HG03064 (cell line): ENCODE data around the gene NFIC.
"Not testable (repeated sequence)": the region's sequence is repeated elsewhere in the genome, so short reads cannot be mapped to it uniquely, and the experiment has no call there.

Source experiments
- ATAC-seq: cut with Tn5 transposase; IDR thresholded peaks from one replicate; pipeline ENCODE4 v1.9.1; 2021; ENCODE audit warnings: low read depth; ENCODE audit not compliant: unreplicated experiment

NFIC gene

DNA sequence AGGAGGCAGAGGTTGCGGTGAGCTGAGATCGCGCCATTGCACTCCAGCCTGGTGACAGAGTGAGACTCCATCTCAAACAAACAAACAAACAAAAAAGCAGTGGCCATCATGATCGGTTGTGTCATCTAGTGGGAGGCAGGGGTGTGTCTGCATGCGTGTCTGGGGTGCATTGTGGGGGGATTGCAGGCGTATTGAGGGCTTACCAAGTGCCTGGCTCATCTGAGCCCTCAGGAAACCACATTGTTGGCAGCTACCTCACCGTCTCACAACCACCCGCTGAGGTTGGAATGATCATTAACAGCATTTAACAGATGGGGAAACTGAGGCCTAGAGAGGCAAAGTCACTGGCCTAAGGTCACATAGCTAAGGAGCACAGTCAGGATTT is 30.5 kb downstream of the NFIC start:
- ATAC-seq: no peak

DNA sequence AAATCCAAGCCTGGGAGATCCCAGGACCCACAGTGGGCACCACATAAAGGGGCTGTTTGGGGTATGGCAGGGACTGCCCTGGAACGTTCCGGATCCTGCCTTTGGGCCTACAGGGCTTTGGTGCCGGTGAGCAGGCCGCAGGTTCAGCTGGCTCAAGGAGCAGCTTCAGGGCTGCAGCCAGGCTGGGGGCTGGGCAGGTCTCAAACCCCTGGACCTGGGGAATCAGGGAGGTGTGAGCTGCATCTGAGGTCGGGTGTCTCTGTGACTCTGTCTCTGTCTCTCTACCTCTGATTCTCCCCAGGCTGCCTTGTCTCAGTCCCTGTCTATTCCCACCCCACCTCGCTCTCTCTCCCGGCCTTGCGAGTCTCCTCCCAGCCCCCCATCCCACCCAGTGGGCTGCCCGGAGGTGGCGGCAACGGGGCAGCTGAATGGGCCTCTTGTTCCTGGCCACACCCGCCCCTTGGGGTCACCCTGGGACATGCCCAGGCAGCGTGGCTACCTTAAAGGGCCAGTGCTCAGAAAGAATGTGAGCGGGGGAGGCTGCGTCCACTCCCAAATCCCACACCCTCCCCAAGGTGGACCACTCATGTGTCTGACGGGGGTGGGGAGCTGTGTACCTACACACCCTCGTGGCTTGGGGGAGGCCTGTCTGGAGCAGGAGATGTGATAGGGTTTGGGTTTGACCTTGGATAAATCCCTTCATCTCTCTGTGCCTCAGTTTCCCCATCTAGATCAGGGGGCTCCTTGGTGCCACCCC is 31.1 kb downstream of the NFIC start:
- no peak for ATAC-seq

DNA sequence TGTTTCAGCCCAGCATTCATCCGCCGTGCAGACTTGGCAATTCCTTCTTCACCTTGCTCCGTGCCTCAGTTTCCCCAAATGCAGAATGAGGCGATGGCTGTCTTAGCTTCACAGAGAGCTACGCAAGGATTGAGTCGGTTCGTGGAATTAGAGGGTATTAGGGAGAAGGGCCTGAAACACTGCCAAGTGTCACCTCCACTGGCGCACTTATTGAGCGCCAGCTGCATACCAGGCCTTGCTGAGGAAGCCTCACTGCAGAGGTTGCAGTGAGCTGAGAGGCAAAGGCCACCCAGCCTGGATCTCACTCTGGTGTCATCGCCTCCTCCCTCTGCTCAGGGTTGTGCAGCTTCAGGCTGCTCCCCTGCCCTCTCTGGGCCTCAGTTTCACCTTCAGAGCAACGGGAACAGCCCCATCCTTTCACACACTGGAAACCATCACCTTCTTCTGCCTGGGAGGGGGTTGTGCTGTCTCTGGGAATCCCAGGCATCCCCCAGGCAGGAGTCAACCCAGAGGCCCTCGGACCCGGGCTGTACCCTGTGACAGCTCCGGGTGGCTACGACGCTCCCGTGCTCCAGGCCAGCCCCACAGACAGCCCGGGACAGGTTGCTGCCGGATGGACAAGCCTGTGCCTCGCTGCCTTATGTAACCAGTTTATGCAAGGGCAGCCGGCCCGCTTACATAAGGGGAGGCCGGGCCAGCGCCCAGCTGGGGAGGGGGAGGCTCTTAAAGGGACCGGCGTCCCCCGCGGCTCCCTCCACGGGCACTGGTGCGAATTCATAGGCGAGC is 31.9 kb downstream of the NFIC start:
- ATAC-seq: no peak

DNA sequence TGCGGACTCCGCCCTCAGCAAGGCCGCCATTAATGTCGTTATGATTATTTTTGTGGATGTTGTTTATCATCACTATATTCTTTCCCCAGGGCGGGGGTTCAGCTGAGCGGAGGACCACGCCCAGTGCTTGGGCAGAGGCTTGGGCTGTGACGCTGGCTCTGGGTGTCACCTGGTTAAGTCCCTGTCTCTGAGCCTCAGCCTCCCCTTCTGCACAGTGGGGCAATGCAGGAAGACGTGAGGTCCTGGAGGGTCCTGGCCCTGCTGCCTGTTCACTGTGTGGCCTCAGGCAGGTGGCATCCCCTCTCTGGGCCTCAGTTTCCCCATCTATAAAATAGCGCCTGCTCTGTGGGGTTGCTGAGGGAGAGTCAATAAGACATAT is 32.5 kb downstream of the NFIC start:
- no peak for ATAC-seq

DNA sequence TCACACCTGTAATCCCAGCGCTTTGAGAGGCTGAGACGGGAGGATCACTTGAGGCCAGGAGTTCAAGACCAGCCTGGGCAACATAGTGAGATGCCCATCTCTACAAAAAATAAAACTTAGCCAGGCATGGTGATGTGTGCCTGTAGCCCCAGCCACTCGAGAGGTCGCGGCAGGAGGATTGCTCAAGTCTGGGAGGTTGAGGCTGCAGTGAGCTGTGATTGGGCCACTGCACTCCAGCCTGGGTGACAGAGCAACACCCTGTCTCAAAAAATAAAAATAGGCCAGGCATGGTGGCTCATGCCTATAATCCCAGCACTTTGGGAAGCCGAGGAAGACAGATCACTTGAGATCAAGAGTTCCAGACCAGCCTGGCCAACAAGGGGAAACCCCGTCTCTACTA is 32.9 kb downstream of the NFIC start:
- not testable (repeated sequence) for ATAC-seq

DNA sequence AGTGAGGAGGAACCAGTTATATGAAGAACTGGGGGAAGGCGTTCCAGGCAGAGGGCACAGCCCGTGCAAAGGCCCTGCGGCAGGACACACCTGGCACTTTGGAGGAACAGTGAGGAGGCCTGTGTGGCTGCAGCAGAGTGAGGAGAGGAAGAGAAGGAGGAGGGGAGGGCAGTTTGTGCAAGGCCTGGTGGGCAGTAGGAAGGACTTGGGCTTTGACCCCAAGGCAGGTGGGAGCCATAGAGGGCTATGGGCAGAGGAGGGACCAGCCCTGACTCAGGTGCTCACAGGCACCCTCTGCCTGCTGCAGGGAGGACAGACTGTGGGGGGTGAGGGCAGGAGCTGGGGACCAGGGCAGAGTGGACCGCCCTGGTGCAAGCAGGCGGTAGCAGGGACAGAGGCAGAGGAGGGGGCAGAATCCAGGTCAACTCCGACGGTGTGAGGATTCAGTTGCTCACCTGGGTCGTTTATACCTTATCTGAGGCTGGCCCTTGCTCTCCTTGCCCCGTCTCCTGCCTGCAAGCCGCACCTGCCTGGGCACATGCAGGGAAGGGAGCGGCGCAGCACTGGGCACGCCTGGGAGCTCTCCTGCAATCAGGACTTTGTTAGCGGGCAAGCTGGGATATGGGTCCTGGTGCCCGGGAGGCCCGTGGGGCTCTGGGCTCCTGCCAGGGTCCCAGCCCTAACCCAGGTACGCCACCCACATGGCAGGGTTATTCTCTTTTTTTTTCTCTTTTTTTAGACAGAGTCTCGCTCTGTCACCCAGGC is 34.8 kb downstream of the NFIC start:
- ATAC-seq: no peak

DNA sequence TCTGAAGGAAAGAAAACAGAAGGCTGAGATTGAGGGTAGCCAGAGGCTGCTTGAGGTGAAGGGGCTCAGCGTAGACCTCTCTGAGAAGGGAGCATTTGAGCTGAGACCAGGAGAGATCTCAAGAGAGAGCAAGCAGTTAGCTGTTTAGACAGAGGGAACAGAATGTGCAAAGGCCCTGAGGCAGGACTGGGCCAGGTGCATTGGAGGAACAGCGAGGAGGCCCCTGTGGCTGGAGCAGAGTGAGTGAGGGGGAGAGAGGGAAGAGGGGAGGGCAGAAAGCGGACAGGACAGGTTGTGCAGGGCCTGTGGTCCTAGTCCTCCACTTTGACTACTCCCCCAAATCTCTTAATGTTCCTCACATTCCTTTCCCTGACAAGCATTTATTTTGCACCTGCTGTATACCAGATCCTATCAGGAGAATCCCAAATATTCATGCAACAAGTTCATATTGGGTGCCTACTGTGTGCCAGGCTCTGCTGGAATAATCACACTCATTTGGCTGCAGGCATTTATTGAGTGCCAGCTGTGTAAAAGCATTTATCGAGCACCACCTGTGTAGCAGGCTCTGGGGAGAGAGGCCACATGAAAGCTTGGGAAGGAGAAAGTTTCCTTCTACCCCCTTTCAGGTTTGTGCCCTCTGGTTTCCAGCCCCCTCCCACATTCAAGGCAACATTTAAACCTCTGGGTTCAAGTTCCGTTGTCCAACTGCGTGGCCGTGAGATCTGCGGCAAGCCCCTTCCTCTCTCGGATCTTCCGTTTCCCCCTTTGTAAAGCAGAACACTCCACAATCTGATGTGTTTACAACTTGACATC is 36.5 kb downstream of the NFIC start:
- ATAC-seq: no peak

DNA sequence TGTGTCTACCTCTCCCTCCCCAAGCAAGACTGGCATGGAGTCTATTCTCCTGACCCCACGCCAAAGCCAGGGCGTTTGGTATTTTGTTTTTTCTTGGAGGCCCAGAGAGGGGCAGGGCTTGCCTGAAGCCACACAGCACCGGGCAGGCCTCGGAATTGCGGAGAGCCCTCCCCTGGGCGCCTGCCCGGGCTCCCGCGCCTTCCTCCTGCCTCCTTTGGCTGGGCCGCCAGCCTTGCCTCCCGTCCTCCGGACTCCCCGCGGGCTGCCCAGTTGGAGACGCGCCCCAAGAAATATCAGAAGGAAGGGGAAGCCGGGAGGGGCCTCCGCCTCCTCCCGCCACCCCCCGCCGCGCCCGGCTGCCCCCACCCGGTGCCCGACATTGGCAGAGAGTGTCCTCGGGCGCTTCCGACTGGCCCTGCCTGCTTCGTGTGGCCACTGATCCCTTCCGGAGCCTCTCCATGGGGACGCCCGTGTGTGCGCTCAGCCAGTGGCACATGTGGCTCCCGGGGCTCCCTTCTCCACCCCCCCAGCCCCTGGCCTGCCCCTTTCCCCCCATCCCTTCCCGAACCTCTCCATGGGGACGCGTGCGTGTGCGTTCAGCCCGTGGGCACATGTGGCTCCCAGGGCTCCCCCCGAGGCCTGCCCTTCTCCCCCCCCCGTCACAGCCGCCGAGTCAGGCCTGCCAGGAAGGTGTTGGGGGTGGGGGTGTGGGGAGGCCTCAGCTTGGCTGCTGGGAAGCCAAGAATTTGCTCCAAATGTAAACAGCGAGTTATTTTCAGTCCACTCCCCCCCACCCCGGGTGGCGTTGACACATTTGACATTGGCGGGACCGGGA is 37.3 kb downstream of the NFIC start:
- ATAC-seq: no peak

DNA sequence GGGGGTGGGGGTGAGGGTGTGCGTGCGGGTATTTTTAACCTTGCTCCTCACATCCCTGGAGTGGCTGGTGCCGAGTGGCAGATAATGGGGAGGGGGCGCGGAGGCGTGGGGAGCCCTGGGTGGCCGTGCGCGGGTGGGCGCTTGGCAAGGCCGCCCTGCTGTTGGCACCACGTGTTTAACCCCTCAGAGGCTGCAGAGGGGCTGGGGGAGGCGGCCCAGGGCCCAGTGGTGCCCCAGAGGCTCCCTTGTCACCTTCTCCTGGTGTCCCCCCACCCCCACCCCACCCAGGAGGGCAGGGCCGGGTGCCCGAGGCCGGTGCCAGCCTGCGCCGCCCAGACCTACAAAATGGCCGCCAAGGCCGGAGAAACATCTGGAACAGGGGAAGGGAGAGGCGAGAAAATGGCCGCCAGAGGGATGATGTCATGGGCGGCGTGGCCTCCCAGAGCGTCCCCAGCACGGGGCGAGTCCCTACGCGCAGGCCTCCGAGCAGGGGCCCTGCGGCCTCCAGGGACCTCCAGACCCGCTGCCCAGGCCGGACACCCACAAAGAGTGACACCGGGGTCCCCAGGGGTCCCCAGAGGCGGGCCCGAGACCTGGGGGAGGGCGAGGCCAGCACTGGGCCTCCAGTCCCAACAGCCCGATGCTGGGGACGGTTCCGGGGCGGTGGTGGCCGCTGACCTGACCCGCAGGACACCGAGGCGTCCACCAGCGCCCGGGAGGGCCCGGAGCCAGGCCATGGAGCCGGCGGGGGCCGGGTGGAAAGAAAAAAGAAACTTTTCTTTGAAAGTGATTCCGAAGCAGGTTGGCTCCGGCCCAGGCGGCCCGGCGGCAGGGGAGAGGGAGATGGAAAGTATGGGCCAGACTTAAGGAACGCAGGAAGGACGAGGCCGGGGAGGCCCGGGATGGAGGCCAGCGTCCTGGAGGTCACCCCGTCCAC is 38.2 kb downstream of the NFIC start:
- no peak for ATAC-seq

DNA sequence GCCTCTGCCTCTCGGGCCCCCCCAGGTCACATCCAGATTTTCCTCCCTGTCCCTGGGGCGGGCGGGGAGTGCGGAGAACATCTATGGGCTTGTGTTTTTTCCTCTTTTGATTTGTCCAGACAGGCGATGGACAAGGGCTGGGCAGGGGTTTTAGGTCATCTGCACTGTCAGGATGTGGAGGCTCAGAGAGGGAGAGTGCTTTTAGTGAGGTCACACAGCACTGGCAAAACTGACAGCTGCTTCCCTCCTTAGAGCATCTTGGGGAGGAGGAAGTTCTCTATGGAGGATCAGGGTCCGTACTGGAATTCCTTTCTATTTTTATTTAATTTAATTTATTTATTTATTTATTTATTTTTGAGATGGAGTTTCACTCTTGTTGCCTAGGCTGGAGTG is 38.9 kb downstream of the NFIC start:
- no peak for ATAC-seq

DNA sequence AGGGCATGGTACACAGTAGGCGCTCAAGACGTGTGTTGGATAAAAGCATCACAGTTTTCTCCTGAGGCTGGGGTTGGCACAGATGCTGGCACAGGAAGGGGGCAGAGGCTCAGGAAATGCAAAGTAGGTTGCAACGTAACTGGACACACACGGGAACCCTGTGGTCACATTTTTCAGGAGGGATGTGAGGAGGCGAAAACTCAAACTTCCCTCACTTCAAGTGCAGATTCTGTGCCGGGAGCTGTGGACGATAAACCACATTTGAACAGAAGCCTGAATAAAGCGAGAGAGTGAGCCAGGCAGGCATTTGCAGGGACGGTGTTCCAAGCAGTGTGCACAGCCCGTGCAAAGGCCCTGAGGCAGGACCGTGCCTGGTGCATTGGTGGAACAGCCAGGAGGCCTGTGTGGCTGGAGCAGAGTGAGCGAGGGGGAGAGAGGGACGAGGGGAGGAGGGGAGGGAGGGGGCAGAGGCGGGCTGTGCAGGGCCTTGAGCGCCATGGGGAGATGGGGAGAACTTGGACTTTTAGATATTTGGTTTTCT is 40.3 kb downstream of the NFIC start:
- no peak for ATAC-seq

DNA sequence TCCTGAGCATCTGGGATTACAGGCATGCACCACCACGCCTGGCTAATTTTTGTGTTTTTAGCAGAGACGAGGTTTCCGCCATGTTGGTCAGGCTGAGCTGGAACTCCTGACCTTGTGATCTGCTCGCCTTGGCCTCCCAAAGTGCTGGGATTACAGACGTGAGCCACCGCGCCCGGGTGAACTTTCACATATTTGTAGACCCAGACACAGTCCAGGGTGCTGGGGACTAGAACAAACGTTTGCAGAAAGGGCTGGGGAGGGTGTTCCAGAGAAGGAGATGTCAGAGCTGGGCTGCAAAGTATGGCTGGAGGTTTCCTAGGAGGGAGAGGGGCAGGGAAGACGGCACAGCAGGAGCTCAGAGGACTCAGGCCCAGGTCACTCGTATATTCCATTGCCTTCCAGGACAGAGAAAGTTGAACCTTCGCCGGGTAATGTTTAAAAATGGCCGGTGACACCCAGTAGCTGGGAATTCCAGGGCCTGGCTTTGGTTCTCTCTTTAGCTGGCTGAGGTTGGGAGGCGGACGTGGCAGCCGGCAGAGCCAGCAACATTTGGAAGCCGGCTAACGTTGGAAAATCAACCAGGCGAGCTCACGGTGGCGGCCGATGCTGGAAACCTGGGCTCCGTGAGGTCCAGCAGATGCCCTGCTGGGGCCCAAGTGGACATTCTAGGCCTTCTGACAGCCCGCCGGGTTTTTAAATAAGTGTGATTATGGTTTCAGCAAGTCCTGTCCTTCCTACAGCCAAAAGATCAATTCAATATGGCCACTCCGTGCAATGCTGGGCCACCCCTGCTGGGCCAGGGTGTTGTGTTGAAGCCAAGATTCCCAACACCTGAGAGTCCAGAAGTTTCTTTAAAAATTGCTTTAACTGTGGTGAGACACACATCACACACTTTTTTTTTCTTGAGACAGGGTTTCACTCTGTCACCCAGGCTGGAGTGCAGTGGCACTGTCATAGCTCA is 41.5 kb downstream of the NFIC start:
- ATAC-seq: no peak

DNA sequence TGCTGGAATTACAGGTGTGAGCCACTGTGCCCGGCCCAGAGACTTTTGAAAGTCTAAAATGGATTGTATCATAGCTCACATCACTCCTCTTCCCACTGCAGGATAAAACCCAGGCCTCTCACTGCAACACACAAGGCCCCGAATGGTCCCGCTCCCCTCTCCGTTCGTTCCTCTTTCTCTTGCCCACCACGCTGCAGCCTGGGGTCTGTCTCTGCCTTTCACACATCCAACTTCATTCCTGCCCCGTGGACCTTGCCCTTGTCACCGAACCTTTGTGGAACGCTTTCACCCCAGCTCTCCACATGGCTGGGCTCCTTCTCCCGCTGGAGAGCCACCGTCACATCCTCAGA is 42.6 kb downstream of the NFIC start:
- no peak for ATAC-seq

DNA sequence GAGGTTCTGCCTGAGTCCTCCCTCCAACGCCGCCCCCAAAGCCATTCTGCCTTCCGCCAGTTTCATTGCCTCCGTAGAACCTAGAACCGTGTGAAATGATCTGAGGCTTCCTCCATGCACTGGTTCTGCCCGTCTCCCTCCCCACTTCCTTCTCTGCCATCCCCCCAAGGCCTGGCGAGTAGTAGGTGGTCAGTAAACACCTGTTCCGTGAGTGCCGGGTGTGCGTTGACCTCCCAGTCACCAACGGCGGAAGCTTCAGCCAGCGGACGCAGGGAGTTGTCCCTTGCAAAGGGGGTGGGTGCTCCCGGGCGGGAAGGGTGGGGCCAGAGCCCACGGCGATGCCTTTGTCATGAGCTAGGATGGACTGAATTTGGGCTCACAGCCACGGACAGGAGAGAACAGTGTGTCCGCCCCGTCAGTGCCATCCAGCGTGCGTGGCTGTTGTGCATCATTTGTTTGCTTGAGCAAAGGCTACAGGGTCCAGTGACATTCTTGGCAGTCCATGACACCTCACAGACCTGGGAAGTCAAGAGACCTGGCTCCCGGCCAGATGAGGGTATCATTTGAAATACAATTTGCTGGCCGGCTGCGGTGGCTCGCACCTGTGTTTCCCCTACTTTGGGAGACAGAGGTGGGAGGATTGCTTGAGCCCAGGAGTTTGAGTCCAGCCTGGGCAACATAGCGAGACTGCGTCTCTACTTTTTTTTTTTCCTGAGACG is 43.1 kb downstream of the NFIC start:
- ATAC-seq: no peak

DNA sequence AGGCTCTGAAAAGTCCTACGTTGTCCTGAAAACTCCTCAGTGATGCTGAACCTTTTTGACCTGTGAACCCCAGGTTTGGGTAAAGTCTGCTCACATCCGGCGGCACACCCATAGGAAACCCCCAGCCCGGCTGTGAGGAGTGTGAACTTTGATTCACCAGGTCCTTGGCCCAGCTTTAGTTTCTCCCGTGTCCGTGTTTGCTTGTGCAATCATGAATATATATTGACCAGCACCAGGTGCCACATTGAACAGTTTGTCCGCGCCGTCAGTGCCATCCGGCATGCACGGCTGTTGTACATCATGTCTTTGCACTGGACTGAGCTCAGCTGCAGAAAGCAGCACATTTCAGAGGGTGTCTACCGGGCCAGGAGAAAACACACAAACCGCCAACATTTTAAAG is 45.3 kb downstream of the NFIC start:
- no peak for ATAC-seq

DNA sequence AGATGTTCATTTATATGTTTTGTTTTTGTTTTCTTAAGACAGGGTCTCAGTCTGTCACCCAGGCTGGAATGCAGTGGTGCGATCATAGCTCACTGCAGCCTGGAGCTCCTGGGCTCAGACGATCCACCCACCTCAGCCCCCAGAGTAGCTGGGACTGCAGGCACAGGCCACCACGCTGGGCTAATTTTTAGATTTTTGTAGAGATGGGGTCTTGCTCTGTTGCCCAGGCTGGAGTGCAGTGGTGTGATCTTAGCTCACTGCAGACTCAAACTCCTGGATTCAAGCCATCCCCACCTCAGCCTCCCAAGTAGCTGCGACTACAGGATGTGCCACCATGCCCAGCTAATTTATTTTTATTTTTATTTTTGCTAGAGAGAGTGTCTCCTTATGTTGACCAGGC is 45.7 kb downstream of the NFIC start:
- ATAC-seq: no peak

DNA sequence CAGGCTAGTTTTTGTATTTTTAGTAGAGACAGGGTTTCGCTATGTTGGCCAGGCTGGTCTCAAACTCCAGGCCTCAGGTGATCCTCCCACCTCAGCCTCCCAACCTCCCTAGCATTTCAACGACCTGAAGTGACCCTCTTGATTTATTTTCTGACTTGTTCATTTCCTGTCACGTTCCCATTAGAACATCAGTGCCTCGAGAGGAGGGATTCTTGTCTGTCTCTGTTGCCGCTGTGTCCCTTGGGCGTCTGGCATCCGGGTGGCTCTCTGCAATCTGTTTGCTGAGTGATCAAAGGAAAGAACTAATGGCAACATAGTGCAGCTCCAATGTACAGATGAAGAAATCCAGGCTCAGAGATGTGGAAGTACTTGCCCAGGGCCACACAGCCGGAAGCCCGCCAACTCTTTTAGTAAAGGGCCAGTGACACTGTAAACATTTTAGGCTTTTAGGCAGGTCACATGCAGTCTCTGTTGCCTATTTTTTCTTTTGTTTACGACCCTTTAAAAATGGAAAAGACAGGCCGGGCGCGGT is 47.5 kb downstream of the NFIC start:
- no peak for ATAC-seq
